ENCODE measurements around the gene ADISSP.

ADISSP gene

DNA sequence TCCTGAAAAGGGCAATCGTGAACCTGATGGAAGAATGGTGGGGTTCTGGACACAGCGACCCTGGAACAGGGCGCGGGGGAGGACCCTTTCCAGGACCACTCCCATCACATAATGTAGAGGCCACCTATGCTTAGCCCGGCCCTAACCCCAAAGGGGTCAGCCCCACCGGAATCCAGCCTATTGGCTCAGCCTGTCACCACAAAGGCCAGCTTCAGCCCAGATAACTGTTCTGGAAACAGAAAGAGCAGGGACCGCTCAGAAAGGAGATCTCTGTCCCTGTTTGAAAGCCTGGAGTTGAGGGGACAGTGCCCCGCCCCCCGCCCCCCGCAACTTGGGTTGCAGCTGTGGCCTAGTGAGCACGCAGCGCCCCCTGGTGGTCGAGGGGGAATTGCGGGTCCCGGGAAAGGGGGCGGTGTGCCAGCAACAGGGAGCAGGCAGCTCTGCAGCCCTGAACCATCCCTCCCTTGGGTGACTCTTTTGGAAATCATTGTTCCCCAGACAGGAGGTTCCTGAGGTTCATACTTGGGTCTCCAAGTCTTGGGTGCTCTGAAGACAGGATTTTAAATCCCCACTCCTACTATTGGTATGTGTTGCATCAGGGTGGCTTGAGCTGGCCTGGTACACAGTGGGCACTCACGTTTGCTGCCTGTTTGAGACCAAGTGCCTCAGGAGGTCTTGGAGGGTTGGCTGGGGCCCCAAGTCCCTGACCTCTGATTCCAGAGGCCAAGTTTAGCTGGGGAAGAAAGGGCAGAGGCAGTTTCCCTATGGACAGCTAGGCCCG, 56.7 kb downstream of the ADISSP start:
- peak; percentile 63 for DNase-seq

DNA sequence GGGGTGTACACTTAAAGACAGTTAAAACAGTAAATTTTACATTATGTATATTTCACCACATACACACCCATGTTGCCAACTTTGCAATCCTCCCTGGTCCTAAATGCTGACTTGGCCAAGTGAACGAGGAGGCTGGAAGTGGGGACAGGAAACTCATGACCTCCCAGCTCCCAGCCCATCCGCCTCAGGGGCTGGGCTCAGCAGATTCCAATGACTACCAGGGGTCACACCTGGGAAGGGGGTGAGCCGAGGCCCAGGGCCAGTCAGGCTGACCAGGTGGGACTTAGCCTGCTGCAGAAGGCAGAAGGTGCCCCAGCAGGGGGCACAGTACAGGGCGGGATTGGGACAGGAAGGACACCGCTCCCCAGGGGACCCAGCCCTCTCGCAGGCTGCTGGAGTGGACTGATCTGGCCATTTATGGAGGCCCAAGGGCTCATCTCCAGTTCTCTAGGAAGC, 57.5 kb downstream of the ADISSP start:
- no peak for DNase-seq

DNA sequence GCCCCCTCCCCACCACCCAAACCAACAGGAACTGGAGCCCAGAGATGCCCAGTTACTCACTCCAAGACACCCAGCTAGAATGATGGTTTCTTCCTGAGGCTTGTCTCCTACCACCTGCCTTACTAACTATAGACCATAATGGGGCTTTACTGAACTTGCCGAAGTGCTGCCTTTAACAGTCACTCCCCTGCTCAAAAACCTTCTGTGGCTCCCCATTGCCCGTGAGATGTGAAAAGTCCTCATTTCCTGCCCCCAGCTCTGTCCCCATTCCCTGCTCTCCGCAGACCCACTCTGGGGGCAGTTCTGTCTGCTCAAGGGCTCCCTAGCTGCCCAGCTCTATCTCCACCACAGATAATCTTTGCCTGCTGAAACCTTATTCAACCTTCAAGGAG, 60.0 kb downstream of the ADISSP start:
- DNase-seq, result no peak

DNA sequence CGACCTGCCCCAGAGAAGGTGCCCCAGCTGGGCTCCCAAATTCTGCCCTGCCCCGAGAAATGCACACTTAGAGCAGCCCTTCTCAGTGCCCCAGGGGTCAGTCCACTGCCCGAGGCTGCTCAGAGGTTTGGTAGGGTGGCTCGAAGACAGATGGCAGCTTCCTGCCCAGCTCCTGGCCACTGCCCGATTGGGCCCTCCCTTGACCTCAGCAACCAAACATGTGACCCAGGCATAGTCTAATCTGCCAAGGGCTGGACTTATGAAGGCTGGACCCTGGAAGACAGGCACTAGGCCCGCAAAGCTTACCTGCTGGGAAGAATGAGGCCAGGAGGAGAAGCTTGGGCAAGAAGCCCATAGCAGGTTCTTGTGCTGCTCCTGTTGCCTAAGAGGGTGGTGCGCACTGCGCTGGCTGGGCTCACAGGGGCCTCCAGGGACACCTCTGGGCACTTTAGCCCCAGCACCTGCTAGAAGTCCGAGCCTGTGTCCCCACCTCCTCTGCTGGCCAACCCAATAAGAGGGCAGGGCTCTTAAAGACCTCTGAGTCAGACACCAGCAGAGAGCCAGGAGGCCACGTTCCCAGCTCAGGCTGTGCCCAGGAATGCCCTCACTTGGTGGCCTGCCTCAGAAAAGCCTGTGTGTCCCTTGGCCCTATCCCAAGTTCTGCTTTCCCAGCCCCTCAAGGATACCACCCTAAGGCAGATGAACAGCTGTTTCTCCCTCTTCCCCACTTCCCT, 60.6 kb downstream of the ADISSP start:
- DNase-seq, result peak; percentile 52

DNA sequence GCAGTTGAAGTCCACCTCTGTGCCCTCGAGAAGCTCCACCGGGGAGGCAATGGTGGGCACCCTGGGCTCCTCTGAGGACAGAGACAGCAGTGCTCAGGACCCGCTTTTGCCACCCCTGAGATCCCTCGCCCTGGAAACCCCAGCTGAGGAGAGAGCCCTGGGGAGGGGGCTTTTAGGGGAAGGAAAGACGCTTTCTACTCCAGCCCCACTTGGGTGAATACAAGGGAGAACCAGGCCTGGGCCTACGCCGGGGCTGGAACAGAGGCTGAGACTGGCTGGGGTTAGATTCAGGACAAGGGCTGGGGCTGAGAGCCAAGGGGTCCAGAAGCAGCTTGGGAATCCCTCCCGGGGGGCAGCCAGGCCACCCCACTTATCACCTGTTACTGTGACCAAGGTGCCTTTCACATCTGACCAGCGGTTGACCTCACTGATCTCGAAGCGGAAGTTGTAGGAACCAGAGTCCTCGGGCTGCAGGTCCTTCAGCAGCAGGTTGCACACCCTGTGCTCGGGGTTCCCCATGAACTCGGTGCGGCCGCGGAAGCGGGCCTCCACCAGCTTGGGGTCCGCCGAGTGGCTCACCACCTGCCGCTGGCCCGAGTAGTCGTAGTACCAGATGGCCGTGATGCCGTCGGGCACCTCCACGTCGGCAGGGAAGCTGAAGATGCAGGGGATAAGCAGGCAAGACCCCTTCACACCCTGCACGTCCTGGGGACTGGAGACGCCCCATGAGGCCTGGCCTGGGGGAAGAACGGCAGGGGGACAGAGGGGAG, 61.4 kb downstream of the ADISSP start:
- DNase-seq, result no peak

DNA sequence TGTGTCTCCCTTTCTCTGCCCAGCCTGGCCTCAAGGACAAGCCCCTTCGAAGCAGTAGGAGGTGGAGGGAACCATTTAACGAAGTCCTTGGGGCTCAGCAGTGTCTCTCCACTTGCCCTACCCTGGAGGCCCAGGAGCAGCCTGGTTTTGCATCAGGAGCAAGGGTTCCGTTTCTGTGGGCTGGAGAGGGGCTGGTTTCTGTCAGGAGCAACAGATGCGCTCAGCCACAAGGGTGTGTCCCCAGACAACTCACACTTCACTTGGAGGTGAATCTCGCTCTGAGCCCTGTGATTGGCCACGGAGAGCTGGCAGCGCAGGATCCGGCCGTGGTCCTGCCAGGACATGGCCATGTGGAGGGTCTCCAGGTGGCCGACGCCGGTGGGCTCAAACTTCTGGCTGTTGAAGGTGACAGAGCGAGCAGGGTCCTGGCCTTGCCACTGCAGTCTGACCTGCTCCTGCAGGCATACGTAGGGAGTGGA, 62.0 kb downstream of the ADISSP start:
- no peak for DNase-seq

DNA sequence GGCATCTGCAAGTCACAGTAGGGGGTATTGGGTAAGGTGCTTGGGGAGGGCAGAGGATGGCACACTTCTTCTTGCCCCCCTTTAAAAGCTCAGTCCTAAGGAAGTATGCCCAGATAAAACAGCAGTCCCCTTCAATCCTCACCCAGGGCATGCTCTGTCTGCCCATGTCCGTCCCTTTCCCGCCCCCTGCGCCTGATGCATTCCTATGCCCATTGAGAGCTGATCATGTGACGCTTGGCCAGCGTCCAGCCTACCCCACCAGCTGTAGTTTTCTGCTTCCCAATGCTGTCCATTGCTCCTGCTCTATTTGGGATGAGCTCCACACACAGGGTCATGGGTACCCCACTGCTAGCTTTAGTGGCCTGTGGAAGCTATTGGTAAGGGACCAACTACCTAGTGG, 63.5 kb downstream of the ADISSP start:
- DNase-seq, result no peak
